Astrocyte of the spinal cord (primary cell): ENCODE data around the gene CUTC.

Experiments
- DNase-seq: peaks from one replicate; pipeline ENCODE4 v3.0.0; 2011; ENCODE audit warnings: low read depth, low spot score
- H3K4me3 ChIP-seq: 2 replicates; pipeline ENCODE4 v1.5.1; 2011; ENCODE audit warnings: low read depth, mild to moderate bottlenecking, low read length, moderate library complexity
- in situ Hi-C: cut with HindIII; loops from 2 replicates; pipeline ENCODE4 v1.10.0; 2017; ENCODE audit warnings: low sequenced_read_pairs
- TF ChIP-seq, protein P1 (sequence below): IDR thresholded peaks from 2 replicates; pipeline ENCODE4 v1.5.1; 2012; ENCODE audit warnings: low read depth, mild to moderate bottlenecking, low read length, inconsistent platforms

Gene CUTC

DNA sequence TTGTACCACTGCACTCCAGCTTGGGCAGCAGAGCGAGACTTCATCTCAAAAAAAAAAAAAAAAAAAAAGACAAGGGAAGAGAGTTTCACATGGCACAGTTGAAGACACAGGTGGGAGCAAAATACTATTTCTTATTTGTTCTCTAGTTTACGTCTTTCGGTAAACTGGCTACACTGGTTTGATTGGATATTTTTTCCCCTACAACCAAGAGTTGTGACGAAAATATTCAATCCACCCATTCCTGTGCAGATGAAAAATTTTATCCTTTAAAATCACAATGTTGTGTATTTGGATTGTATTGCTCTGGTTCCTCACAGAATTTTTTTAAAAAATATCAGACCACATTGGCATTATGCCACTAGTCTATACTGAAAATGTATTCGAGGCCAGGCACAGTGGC is 35.9 kb downstream of the CUTC start:
- TF ChIP-seq, protein P1, sequence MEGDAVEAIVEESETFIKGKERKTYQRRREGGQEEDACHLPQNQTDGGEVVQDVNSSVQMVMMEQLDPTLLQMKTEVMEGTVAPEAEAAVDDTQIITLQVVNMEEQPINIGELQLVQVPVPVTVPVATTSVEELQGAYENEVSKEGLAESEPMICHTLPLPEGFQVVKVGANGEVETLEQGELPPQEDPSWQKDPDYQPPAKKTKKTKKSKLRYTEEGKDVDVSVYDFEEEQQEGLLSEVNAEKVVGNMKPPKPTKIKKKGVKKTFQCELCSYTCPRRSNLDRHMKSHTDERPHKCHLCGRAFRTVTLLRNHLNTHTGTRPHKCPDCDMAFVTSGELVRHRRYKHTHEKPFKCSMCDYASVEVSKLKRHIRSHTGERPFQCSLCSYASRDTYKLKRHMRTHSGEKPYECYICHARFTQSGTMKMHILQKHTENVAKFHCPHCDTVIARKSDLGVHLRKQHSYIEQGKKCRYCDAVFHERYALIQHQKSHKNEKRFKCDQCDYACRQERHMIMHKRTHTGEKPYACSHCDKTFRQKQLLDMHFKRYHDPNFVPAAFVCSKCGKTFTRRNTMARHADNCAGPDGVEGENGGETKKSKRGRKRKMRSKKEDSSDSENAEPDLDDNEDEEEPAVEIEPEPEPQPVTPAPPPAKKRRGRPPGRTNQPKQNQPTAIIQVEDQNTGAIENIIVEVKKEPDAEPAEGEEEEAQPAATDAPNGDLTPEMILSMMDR = no peak
- no peak overlapping the region for H3K4me3 ChIP-seq
- in situ Hi-C loops = no loop called here
- DNase-seq = no peak

DNA sequence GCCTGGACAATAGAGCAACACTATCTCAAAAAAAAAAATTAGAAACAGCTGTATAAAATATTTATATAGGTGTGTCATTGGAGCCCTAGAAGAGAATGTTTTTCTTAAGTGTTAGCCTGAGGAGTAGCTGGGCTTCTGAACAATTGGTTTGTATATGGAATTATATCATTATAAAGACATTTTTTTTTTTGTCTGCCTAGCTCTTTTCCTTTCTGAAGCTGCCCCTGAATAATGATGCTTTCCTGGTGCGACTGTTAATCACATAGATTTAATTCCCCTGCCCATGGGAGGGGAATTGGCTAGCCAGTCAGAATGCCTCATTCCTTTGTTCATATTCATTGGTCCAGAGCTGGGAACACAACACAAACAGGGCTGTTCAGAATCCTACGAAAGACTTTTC is 36.5 kb downstream of the CUTC start:
- in situ Hi-C loops = no loop called here
- TF ChIP-seq, protein P1 = no peak
- H3K4me3 ChIP-seq = no peak overlapping the region
- DNase-seq = no peak

DNA sequence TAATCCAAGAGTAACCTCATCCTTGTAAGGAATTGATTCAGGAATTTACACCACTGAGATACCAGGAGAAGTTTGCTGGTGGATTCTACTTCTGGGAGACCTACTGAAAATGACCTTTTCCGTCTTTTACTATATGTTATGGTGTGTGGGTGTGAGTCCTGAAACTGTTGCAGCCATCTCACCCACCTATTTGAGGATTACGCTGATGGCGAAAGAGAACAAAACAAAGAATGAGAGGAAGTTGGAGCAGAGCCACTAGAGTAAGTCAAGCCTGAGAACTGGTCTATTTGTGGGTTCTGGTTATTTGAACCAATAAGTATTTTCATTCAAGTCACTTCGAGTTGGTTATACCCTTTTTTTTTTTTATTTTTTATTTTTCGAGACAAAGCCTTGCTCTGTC is 37.7 kb downstream of the CUTC start:
- no peak for DNase-seq
- in situ Hi-C loops = no loop called here

DNA sequence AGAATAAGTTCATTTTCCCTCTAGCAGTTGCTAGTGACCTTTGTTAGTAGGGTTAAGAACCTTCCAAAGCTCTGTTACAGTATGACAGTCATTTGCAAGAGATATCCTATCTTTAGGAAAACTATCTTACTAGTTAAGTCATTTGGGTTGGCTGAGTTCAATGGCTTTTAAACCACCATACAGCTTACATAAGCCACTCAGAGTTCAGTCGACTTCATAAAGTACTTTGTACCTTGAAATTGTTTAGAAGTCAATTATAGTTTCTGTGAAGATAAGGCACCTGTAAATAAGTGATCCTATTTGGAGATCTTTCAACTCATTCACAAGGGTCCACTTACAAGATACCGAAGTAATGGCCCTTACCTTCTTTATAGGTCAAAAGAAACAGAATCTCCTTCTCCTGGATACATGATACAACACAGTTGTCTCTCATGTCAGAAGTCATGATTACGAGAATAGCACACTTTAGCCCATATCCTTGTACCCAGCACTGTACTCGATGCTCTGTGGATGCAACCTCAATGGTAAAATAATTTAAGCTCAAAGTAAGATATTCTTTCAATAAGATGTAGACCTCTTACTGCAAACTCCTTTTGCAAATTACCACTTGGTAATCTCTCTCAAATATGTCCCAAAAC is 38.5 kb downstream of the CUTC start:
- in situ Hi-C loops = no loop called here
- no peak for DNase-seq
- TF ChIP-seq, protein P1 = no peak
- H3K4me3 ChIP-seq = no peak overlapping the region

More for the DNA sequence above, 37.7 kb downstream of the CUTC start:
- no peak overlapping the region for H3K4me3 ChIP-seq
- TF ChIP-seq, protein P1 = no peak

DNA sequence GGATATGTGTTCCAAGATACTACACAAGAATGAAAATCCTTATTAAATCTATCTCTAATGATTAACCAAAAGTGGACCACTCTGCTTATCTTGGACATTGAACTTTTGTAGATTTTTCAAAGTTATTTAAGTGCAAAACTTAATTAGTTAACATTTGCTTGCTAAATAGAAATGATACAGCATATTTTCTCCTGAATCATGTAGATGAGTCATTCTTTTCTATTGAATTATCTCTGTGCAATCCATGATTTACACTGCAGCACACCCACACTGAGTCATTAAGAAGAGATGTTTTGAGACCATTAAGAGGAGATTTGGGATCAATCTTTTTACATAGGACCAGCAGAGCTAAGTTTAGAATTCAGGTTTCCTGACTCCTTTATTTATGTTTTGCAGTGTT is 43.8 kb downstream of the CUTC start:
- TF ChIP-seq, protein P1 = no peak
- no peak overlapping the region for H3K4me3 ChIP-seq
- in situ Hi-C loops = no loop called here
- DNase-seq = peak; percentile 81

DNA sequence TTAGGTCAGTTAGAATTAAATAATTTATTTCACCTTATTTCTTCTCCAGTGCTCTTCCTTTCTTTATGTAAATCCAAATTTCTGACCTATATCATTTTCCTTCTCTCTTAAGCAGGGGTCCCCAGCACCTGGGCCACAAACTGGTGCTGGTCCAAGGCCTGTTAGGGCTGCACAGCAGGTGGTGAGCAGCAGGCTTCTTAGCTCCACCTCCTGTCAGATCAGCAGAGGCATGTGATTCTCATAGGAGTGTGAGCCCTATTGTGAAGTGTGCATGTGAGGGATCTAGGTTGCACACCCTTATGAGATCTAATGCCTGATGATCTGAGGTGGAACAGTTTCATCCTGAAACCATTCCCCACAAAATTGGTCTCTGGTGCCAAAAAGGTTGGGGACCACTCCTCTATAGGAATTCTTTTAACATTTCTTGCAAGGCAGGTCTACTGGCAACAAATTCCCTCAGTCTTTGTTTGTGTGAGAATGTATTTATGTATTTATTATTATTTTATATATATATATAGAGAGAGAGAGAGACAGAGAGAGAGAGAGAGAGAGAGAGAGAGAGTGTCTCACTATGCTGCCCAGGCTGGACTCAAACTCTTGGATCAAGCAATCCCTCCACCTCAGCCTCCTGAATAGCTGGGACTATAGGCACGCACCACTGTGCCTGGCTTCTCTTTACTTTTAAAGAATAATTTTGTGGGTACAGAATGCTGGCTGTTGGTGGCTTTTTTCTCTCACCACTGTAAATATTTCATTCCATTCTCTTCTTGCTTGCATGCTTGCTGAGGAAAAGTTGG is 46.1 kb downstream of the CUTC start:
- no peak for DNase-seq
- H3K4me3 ChIP-seq = no peak overlapping the region
- TF ChIP-seq, protein P1 = no peak
- in situ Hi-C loops = no loop called here
